Measurements from ENCODE around the gene AGBL4. TPM values are rescaled to one million over a fixed set of nuclear protein-coding genes. Genes with fewer than 3 reads are reported as not detected.

AGBL4 gene
- total RNA-seq, 3 donors from 2014 or later = 0.46 to 0.57 TPM; not detected in 1

GRCh38 chr1:49424782-49425181, 599.0 kb downstream of the AGBL4 start:
- Histone ChIP-seq H3K4me3 (no peak overlapping the region), H3K9me3 (peaks cover 4% of the 10 kb centered on the region), H3K4me1 (ENCODE audit: low read depth) (no peaks in the 10 kb centered on the region), H3K36me3 (ENCODE audit: low read depth) (no peaks in the 10 kb centered on the region)
- intact Hi-C loops (cut with DNase I, micrococcal nuclease) = no loop called here
- ATAC-seq = no peak
- DNase-seq = no peak
- TF ChIP-seq, protein P1, sequence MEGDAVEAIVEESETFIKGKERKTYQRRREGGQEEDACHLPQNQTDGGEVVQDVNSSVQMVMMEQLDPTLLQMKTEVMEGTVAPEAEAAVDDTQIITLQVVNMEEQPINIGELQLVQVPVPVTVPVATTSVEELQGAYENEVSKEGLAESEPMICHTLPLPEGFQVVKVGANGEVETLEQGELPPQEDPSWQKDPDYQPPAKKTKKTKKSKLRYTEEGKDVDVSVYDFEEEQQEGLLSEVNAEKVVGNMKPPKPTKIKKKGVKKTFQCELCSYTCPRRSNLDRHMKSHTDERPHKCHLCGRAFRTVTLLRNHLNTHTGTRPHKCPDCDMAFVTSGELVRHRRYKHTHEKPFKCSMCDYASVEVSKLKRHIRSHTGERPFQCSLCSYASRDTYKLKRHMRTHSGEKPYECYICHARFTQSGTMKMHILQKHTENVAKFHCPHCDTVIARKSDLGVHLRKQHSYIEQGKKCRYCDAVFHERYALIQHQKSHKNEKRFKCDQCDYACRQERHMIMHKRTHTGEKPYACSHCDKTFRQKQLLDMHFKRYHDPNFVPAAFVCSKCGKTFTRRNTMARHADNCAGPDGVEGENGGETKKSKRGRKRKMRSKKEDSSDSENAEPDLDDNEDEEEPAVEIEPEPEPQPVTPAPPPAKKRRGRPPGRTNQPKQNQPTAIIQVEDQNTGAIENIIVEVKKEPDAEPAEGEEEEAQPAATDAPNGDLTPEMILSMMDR (IDR thresholded peaks at IDR 0.05) = no peak

GRCh38 chr1:49416758-49417157, 607.0 kb downstream of the AGBL4 start:
- TF ChIP-seq, protein P1 (IDR thresholded peaks at IDR 0.05) = no peak
- intact Hi-C loops (cut with DNase I, micrococcal nuclease) = no loop called here
- Histone ChIP-seq H3K4me3 (no peak overlapping the region), H3K36me3 (ENCODE audit: low read depth) (no peaks in the 10 kb centered on the region), H3K4me1 (ENCODE audit: low read depth) (no peaks in the 10 kb centered on the region), H3K9me3 (no peaks in the 10 kb centered on the region)
- ATAC-seq (no peak), DNase-seq (no peak)

DNA sequence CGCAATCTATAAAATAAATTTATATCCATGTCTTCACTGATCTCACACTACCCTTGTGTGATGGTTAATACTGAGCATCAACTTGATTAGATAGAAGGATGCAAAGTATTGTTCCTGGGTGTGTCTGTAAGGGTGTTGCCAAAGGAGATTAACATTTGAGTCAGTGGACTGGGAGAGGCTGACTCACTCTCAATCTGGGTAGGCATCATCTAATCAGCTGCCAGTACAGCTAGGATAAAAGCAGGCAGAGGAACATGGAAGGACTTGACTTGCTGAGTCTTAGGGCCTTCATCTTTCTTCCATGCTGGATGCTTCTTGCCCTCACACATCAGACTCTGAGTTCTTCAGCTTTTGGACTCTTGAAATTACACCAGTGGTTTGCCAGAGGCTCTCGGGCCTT, 615.4 kb downstream of the AGBL4 start:
- DNase-seq = no peak
- Histone ChIP-seq H3K36me3 (ENCODE audit: low read depth) (no peaks in the 10 kb centered on the region), H3K9me3 (peaks cover 4% of the 10 kb centered on the region), H3K4me3 (no peak overlapping the region), H3K4me1 (ENCODE audit: low read depth) (no peaks in the 10 kb centered on the region)
- intact Hi-C loops (cut with DNase I, micrococcal nuclease) = no loop called here
- no peak for ATAC-seq
- TF ChIP-seq, protein P1 (IDR thresholded peaks at IDR 0.05) = no peak

GRCh38 chr1:49397086-49397485, 626.7 kb downstream of the AGBL4 start:
- TF ChIP-seq, protein P1 (IDR thresholded peaks at IDR 0.05) = no peak
- no peak overlapping the region for H3K4me3 ChIP-seq
- DNase-seq (no peak), ATAC-seq (no peak)
- H3K4me1 ChIP-seq (ENCODE audit: low read depth) = no peaks in the 10 kb centered on the region
- intact Hi-C loops (cut with DNase I, micrococcal nuclease) = no loop called here
- H3K36me3 ChIP-seq (ENCODE audit: low read depth) = no peaks in the 10 kb centered on the region
- H3K9me3 ChIP-seq = peaks cover 2% of the 10 kb centered on the region

GRCh38 chr1:49394200-49394599, 629.6 kb downstream of the AGBL4 start:
- Histone ChIP-seq H3K4me1 (ENCODE audit: low read depth) (no peaks in the 10 kb centered on the region), H3K36me3 (ENCODE audit: low read depth) (no peaks in the 10 kb centered on the region), H3K9me3 (peaks cover 2% of the 10 kb centered on the region), H3K4me3 (no peak overlapping the region)
- ATAC-seq = no peak
- TF ChIP-seq, protein P1 (IDR thresholded peaks at IDR 0.05) = no peak
- DNase-seq = no peak
- intact Hi-C loops (cut with DNase I, micrococcal nuclease) = no loop called here

- ATAC-seq (no peak), DNase-seq (no peak)
- Histone ChIP-seq H3K9me3 (peaks cover 2% of the 10 kb centered on the region), H3K36me3 (ENCODE audit: low read depth) (no peaks in the 10 kb centered on the region), H3K4me3 (no peak overlapping the region), H3K4me1 (ENCODE audit: low read depth) (no peaks in the 10 kb centered on the region)
- intact Hi-C loops (cut with DNase I, micrococcal nuclease) = no loop called here
- TF ChIP-seq, protein P1 (IDR thresholded peaks at IDR 0.05) = no peak
Observed at GRCh38 chr1:49389699-49390098, 634.1 kb downstream of the AGBL4 start.
